WTC11 (cell line): ENCODE measurements around the gene ADAM17.

Experiments used
- AFF4 ChIP-seq: sonication (generic); formaldehyde crosslinking; IDR thresholded peaks from 2 replicates; pipeline ENCODE4 v1.8.1; 2023; ENCODE audit warnings: mild to moderate bottlenecking, missing genetic modification reagents, borderline replicate concordance
- CBFB ChIP-seq: sonication (generic); formaldehyde crosslinking; IDR thresholded peaks from 2 replicates; pipeline ENCODE4 v1.8.1; 2022; ENCODE audit warnings: mild to moderate bottlenecking, low read depth, missing genetic modification reagents
- CTCF ChIP-seq: fragments of 200-600 bp; IDR thresholded peaks from 2 replicates; pipeline ENCODE4 v1.8.0; 2022; ENCODE audit warnings: antibody characterized with exemption
- ESRRA ChIP-seq: sonication (generic); formaldehyde crosslinking; IDR thresholded peaks from 2 replicates; pipeline ENCODE4 v1.8.1; 2022; ENCODE audit warnings: mild to moderate bottlenecking, missing genetic modification reagents, borderline replicate concordance
- FOXK1 ChIP-seq: sonication (generic); formaldehyde crosslinking; IDR thresholded peaks from 2 replicates; pipeline ENCODE4 v1.8.0; 2022; ENCODE audit warnings: mild to moderate bottlenecking, moderate library complexity, missing genetic modification reagents
- FOXP1 ChIP-seq: sonication (generic); formaldehyde crosslinking; IDR thresholded peaks from 2 replicates; pipeline ENCODE4 v1.8.0; 2022; ENCODE audit warnings: missing genetic modification reagents, mild to moderate bottlenecking, moderate library complexity, borderline replicate concordance
- MAX ChIP-seq: sonication (generic); formaldehyde crosslinking; IDR thresholded peaks from 2 replicates; pipeline ENCODE4 v1.8.0; 2022; ENCODE audit warnings: mild to moderate bottlenecking, missing genetic modification reagents
- MXD4 ChIP-seq: fragments of 250-450 bp; sonication (Bioruptor Pico); IDR thresholded peaks from 2 replicates; pipeline ENCODE4 v1.8.0; 2021; ENCODE audit warnings: mild to moderate bottlenecking, moderate library complexity, borderline replicate concordance
- NFE2L1 ChIP-seq: sonication (generic); formaldehyde crosslinking; IDR thresholded peaks from 2 replicates; pipeline ENCODE4 v1.8.1; 2023; ENCODE audit warnings: missing genetic modification reagents
- NR2C2 ChIP-seq: sonication (generic); formaldehyde crosslinking; IDR thresholded peaks from 2 replicates; pipeline ENCODE4 v1.8.0; 2022; ENCODE audit warnings: mild to moderate bottlenecking, missing genetic modification reagents
- USF2 ChIP-seq: sonication (generic); formaldehyde crosslinking; IDR thresholded peaks from 2 replicates; pipeline ENCODE4 v1.8.1; 2023; ENCODE audit warnings: mild to moderate bottlenecking, missing genetic modification reagents, moderate library complexity
- ZSCAN18 ChIP-seq: fragments of 250-450 bp; sonication (Bioruptor Pico); IDR thresholded peaks from 2 replicates; pipeline ENCODE4 v2.1.2; 2022; ENCODE audit warnings: mild to moderate bottlenecking, moderate library complexity

GRCh38 chr2:9555297-9556120 lies at the start of gene ADAM17:
- TF ChIP-seq CTCF (no peak), MAX (CRISPR knock-in tag) (peak; percentile 76), MXD4 (no peak), FOXK1 (CRISPR knock-in tag) (peak; percentile 75), NR2C2 (CRISPR knock-in tag) (no peak), USF2 (no peak), FOXP1 (CRISPR knock-in tag) (peak; percentile 90), ZSCAN18 (CRISPR knock-in tag) (no peak), AFF4 (CRISPR knock-in tag) (no peak; the same call in 1 of the 2 replicates), NFE2L1 (CRISPR knock-in tag) (0 out of 2 replicates have a peak, but pooled peaks have one; percentile 36), ESRRA (CRISPR knock-in tag) (no peak; the same call in 1 of the 2 replicates), CBFB (CRISPR knock-in tag) (no peak)
